Activated B cell treated with CpG ODN at 0.5 μM for 24 hours (primary cell): ENCODE measurements around the gene HELZ. TPM values are rescaled to one million over a fixed set of nuclear protein-coding genes. Genes with fewer than 3 reads are reported as not detected.

ENCODE experiments used
- ATAC-seq: fragments of 200-7000 bp; cut with Tn5 transposase; one replicate; pipeline ENCODE4 v1.10.0; 2021; ENCODE audit warnings: low read depth, mild to moderate bottlenecking, moderate library complexity
- CTCF ChIA-PET: fragments of 350-600 bp; sonication (Branson Sonifier 250); formaldehyde crosslinking; loops from one replicate; lab custom pipeline; 2021; ENCODE audit warnings: antibody characterized with exemption; lab: Charles Lee
- POLR2A ChIA-PET: fragments of 350-600 bp; sonication (Branson Sonifier 250); formaldehyde crosslinking; loops from one replicate; lab custom pipeline; 2021; ENCODE audit warnings: antibody characterized with exemption; lab: Charles Lee
- DNase-seq: peaks from one replicate; pipeline ENCODE4 v3.0.0; 2022
- H3K27ac Mint-ChIP-seq: one replicate; pipeline ENCODE4 v1.8.0; 2020; ENCODE audit warnings: mixed read lengths
- H3K27me3 Mint-ChIP-seq: one replicate; pipeline ENCODE4 v1.8.0; 2021; ENCODE audit warnings: mixed read lengths
- H3K36me3 Mint-ChIP-seq: one replicate; pipeline ENCODE4 v1.8.0; 2021; ENCODE audit warnings: low read depth, mixed read lengths
- H3K4me1 Mint-ChIP-seq: one replicate; pipeline ENCODE4 v1.8.0; 2021; ENCODE audit warnings: mixed read lengths
- H3K4me3 Mint-ChIP-seq: one replicate; pipeline ENCODE4 v1.8.0; 2020; ENCODE audit warnings: mild to moderate bottlenecking, mixed read lengths
- H3K9me3 Mint-ChIP-seq: one replicate; pipeline ENCODE4 v1.8.0; 2020; ENCODE audit warnings: mixed read lengths
- CTCF ChIP-seq: fragments of 200-600 bp; IDR thresholded peaks from one replicate; pipeline ENCODE4 v1.8.0; 2022; ENCODE audit warnings: antibody characterized with exemption, mild to moderate bottlenecking
- intact Hi-C: fragments of 100-400 bp; cut with micrococcal nuclease; formaldehyde crosslinking; loops from one replicate; pipeline ENCODE4 v1.15.1; 2024
- total RNA-seq: library from RNA; stranded (reverse); gene quantifications from 2 replicates; pipeline ENCODE4 v1.2.3, GENCODE V29; 2022

HELZ gene
- total RNA-seq, 1 donor from 2014 or later = 69.7 TPM

- Mint-ChIP-seq H3K27me3 (no peaks in the 10 kb centered on the region), H3K27ac (no peak overlapping the region), H3K36me3 (peaks cover 40% of the 10 kb centered on the region), H3K4me1 (peaks cover 5% of the 10 kb centered on the region), H3K4me3 (no peak overlapping the region), H3K9me3 (no peaks in the 10 kb centered on the region)
- DNase-seq = no peak
- no peak for TF ChIP-seq CTCF
- intact Hi-C loops = no loop called here
- ATAC-seq = no peak
- ChIA-PET POLR2A (no interaction called here), CTCF (no interaction called here)
Measured at GRCh38 chr17:67218385-67218950, 26.5 kb downstream of the HELZ start.

- no peaks in the 10 kb centered on the region for H3K27me3 Mint-ChIP-seq
- intact Hi-C loops = no loop called here
- H3K27ac Mint-ChIP-seq = no peak overlapping the region
- ChIA-PET POLR2A (no interaction called here), CTCF (no interaction called here)
- no peaks in the 10 kb centered on the region for H3K9me3 Mint-ChIP-seq
- ATAC-seq (no peak), DNase-seq (no peak)
- H3K36me3 Mint-ChIP-seq = peaks cover 41% of the 10 kb centered on the region
- TF ChIP-seq CTCF = no peak
- peaks cover 3% of the 10 kb centered on the region for H3K4me1 Mint-ChIP-seq
- H3K4me3 Mint-ChIP-seq = no peak overlapping the region
Measured at GRCh38 chr17:67217446-67217845, 27.6 kb downstream of the HELZ start.

- ChIA-PET POLR2A (no interaction called here), CTCF (no interaction called here)
- H3K36me3 Mint-ChIP-seq = peaks cover 39% of the 10 kb centered on the region
- H3K27me3 Mint-ChIP-seq = no peaks in the 10 kb centered on the region
- no peak for ATAC-seq
- no peak for DNase-seq
- no peaks in the 10 kb centered on the region for H3K9me3 Mint-ChIP-seq
- intact Hi-C loops = no loop called here
- no peak for TF ChIP-seq CTCF
- no peak overlapping the region for H3K4me3 Mint-ChIP-seq
- peaks cover 3% of the 10 kb centered on the region for H3K4me1 Mint-ChIP-seq
- no peak overlapping the region for H3K27ac Mint-ChIP-seq
Measured at GRCh38 chr17:67216578-67217320, 28.2 kb downstream of the HELZ start.

GRCh38 chr17:67215991-67216421, 29.0 kb downstream of the HELZ start:
- Mint-ChIP-seq H3K9me3 (no peaks in the 10 kb centered on the region), H3K4me3 (no peak overlapping the region), H3K27ac (no peak overlapping the region), H3K27me3 (no peaks in the 10 kb centered on the region), H3K4me1 (no peaks in the 10 kb centered on the region), H3K36me3 (peaks cover 37% of the 10 kb centered on the region)
- no peak for DNase-seq
- no peak for ATAC-seq
- ChIA-PET POLR2A (no interaction called here), CTCF (no interaction called here)
- TF ChIP-seq CTCF = no peak
- intact Hi-C loops = no loop called here

GRCh38 chr17:67212714-67213417, 32.1 kb downstream of the HELZ start:
- ChIA-PET CTCF (no interaction called here), POLR2A (no interaction called here)
- H3K4me3 Mint-ChIP-seq = no peak overlapping the region
- H3K27ac Mint-ChIP-seq = no peak overlapping the region
- DNase-seq = no peak
- no peak for ATAC-seq
- no peaks in the 10 kb centered on the region for H3K9me3 Mint-ChIP-seq
- no peak for TF ChIP-seq CTCF
- peaks cover 35% of the 10 kb centered on the region for H3K36me3 Mint-ChIP-seq
- intact Hi-C loops = no loop called here
- H3K27me3 Mint-ChIP-seq = no peaks in the 10 kb centered on the region
- H3K4me1 Mint-ChIP-seq = peaks cover 5% of the 10 kb centered on the region
